GM19238 (cell line): Measurements from ENCODE around the gene ERMAP.
"Not testable (repeated sequence)": the region's sequence is repeated elsewhere in the genome, so short reads cannot be mapped to it uniquely, and the experiment has no call there.

ENCODE experiments used
- DNase-seq: peaks from one replicate; pipeline ENCODE4 v3.0.0; 2011; ENCODE audit warnings: low spot score; ENCODE audit not compliant: insufficient read length

ERMAP gene

GRCh38 chr1:42806593-42806992 is 10.3 kb upstream of the ERMAP start:
- DNase-seq, result no peak

DNA sequence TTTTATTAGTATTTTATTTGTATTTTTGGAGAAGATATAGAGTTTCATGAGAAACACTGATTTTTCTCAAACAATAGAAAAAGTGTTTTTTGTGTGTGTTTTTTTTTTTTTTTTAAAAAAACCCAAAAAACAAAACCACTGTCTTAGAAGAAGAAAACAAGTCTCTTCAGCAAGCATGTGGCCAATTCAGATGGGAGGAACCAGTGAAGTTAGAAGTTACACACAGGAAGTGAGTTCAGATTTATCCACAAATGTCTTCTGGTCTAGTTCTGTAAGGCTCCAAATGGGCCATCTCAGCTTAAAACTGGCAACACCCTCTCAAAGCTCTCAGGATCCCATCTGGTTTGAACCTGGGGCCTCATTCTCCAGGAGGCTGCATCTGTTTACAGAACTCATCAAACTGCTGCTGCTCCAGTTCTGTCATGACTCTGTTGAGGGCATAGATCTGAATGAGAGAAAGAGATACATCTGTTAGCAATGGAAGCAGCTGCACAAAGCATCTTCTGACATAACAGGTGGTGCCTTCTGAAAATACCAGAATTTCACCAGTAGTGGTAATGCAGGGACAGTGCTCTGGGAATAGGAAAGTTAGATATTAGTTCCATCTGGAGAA is 9.8 kb upstream of the ERMAP start:
- no peak for DNase-seq

DNA sequence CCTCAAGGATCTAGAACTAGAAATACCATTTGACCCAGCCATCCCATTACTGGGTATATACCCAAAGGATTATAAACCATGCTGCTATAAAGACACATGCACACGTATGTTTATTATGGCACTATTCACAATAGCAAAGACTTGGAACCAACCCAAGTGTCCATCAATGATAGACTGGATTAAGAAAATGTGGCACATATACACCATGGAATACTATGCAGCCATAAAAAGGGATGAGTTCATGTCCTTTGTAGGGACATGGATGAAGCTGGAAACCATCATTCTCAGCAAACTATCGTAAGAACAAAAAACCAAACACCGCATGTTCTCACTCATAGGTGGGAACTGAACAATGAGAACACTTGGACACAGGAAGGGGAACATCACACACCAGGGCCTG is 2.1 kb upstream of the ERMAP start:
- not testable (repeated sequence) for DNase-seq

- DNase-seq, result no peak
Observed at GRCh38 chr1:42815941-42816584, 859 bp upstream of the ERMAP start.

- DNase-seq, result no peak
Observed at GRCh38 chr1:42817440-42817767, 482 bp downstream of the ERMAP start.

DNA sequence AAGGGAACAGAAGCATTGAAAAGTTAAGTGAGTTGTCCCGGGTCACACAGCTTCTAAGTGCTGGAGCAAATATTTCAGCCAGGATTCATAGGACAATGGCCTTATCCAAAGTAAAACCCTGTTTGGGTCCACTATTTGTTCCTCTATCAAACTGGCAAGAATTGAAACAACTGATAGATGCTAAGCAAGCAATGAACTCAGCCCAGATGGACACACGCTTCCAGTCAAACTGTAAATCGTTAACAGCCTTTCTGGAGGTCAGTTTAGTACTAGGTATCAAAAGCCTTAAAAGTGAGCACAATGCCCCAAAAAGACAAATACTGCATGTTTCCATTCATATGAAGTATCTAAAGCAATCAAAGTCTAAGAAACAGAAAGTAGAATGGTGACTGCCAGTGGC is 1.1 kb downstream of the ERMAP start:
- DNase-seq, result no peak

GRCh38 chr1:42820813-42821212 is 3.9 kb downstream of the ERMAP start:
- DNase-seq, result no peak

- DNase-seq, result no peak
Observed at GRCh38 chr1:42821690-42822089, 4.8 kb downstream of the ERMAP start.

DNA sequence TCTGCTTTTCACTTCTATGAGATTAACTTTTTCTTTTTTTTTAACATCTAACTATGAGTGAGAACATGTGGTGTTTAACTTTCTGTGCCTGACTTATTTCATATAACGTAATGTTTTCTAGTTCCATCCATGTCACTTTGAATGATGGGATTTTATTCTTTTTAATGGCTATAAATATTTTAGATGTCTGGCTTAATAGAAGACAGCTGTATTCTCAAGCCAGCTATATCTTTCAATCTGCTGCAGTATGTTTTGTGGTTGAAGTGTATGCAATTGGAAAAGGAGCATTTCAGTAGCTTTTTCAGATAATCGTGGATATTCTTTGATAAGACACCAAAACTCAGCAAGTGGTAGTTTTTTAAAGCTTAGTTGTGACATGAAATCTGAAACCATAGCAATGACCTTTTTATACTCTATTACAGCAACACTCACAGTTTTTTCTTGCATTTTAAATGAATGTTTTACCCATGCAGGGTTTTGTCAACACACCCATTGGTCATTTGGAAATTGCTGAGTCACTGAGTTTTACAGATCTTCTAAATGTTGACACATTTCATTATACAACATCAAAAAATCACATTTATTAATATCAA is 6.0 kb downstream of the ERMAP start:
- no peak for DNase-seq

DNA sequence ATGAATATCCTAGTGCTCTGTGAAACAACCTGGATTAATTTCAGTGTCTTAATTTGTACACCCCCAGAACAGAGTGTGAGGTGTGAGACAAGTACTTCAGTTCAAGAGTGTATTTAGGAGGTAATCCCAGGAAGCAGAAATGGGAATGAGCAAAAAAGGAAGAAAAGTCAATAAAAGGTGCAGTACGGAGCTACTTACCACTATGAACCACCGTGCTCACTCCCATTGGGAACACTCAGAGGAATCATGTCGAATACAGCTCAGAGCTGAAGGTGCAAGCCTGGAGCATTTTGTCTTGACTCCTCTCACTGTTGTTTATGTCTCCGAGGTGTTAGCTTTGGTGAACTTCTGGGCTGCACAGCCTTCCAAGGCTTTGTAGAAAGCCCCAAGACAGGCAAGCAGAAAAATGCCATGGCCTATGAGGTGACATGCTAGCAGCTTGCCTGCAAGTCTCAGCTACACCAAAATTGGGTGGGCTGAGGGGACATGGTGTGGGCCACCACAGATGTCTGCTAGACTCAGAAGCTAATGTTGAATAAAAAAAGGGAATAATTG is 7.6 kb downstream of the ERMAP start:
- no peak for DNase-seq

- no peak for DNase-seq
Observed at GRCh38 chr1:42825036-42825851, 8.3 kb downstream of the ERMAP start.

- DNase-seq, result no peak
Observed at GRCh38 chr1:42830631-42831030, 13.7 kb downstream of the ERMAP start.

DNA sequence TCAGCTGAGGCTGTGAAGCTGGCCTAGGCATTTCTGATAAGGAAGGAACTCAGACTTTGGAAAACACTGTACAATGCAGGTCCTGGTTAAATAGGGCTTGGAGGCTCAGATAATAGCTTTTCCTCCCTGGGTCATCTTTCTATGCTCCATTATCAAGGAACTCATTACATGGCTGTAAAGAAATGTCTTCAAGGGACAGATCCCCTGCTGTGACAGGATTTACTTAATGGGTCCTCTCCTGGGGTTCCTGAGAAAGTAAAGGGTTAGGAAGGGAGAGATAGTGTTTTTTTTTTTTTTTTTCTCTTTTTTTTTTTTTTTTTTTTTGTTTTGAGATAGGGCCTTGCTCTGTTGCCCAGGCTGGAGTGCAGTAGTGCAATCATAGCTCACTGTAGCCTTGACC is 14.4 kb downstream of the ERMAP start:
- no peak for DNase-seq

DNA sequence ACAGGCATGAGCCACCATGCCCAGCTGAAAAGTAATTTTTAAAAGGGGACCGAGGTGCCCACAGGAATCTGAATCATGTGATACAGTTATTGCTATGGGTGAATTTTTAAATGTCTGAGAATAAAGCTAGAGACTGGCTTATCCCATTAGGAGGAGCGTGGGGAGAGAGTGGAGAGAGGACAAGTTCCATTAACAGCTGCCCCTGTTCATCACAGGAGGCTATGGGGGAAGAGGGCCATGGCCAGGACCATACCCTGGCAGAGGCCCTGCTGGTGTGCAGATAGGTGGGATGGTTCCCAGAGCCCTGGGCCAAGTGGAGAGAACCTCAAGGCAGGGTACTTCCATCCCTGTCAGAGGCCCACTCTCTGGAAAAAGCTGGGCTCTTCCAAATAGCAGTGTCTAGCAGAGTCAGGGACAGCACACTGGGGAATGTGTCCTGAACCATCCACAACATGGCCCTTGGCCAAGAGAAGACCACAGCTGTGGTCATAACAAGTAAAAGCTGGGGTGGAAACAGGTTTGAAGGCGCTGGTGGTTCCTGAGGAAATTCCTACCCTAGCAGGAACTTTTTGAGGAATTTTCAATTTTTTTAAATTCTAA is 15.8 kb downstream of the ERMAP start:
- DNase-seq, result no peak

- no peak for DNase-seq
Observed at GRCh38 chr1:42833981-42834380, 17.1 kb downstream of the ERMAP start.

GRCh38 chr1:42834803-42835202 is 17.9 kb downstream of the ERMAP start:
- no peak for DNase-seq

DNA sequence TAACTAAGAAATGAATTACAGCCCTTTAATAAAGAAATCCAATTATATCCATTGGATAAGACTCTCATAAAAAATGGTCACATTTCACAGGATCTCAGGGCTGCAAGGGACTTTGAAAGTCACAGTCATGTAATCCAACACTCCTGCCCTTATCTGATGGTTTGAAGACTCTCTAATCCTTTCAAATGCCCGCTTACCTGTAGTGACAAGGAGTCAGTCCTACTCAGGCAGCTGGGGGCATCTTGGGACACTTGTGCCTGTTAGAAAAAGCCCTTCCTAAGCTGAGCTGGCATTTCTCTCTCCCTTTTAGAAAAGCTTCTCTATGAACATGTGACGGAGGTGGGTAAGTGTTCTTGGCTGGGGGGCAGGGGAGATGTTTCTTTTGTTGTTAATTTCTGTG is 18.5 kb downstream of the ERMAP start:
- no peak for DNase-seq

DNA sequence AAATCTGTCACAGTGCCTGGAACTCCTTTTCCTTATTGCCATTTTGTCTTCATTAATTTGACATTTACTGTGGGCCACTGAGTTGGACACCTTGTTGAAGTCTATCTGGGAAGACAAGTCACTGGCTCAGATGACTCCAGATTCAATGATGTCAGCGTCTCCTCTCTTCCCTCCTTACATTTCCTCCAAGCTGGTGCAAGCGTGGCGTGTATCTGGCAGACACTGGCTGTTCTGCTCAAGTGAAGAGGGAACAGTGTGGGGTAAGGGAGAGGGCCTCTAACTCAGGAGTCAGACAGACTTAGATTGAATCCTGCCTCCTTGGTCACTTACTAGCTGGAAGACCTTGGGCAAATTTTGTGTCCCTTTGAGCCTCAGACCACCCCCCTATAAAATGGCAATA is 20.8 kb downstream of the ERMAP start:
- no peak for DNase-seq

DNA sequence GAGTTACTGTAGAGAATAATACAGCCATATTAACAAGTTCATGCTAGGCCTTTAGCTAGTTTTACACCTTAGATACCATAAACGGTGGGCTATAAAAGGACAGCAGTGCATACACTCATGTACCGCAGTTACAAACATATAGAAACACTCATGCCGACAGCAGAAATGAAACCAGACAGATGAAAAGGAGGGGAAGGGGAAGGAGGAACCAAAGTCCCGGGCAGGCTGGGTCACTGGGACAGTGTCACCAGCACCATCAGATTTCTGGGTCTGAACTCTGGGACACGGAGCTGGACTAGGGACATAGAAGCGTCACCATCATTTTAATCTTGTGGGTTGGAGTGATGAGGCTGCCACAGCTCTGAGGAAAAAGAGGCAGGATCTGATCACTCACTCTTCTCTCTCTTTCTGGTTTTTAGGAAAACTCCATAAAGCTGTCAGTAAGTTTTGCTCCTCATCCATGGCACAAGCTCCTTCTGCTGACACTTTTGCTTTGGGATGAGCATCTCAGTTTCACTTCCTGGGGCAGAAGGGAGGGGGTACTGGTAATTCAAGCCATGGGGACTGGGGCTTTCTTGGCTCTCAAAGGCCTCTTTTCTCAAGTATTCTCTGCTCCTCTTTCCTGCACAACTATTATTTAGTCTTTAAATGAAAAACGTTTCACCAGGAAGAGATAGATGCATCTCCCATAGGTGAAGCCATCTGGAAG is 21.7 kb downstream of the ERMAP start:
- DNase-seq, result no peak

- DNase-seq, result no peak
Observed at GRCh38 chr1:42841010-42841409, 24.1 kb downstream of the ERMAP start.
